Measurements from ENCODE around the gene AKR1E2. TPM values are rescaled to one million over a fixed set of nuclear protein-coding genes. Genes with fewer than 3 reads are reported as not detected.

Gene AKR1E2
- total RNA-seq, 1 donor from 2014 or later = 46.4 TPM

GRCh38 chr10:4838743-4839142 is 12.7 kb downstream of the AKR1E2 start:
- H3K9me3 ChIP-seq (ENCODE audit: control insufficient read depth in 3 of 3, low read length in 3 of 3) = no peaks in the 10 kb centered on the region
- no peak overlapping the region for H3K27ac ChIP-seq (ENCODE audit: low read depth, low read length)
- H3K4me3 ChIP-seq (ENCODE audit: low read length in 3 of 3) = no peak overlapping the region
- H3K27me3 ChIP-seq (ENCODE audit: control insufficient read depth in 3 of 3, insufficient read depth in 3 of 3, low read length in 3 of 3) = no peaks in the 10 kb centered on the region
- peaks cover 21 to 29% (median 24%) of the 10 kb centered on the region in 3 donors for H3K36me3 ChIP-seq (ENCODE audit: control insufficient read depth in 3 of 3, insufficient read depth in 3 of 3, low read length in 3 of 3)
- no peak overlapping the region for H3K9ac ChIP-seq (ENCODE audit: low read depth in 1 of 3, low read length in 3 of 3)
- H3K4me1 ChIP-seq (ENCODE audit: control insufficient read depth in 3 of 3, insufficient read depth in 3 of 3, low read length in 3 of 3) = no peaks in the 10 kb centered on the region

GRCh38 chr10:4839353-4839752 is 13.3 kb downstream of the AKR1E2 start:
- Histone ChIP-seq H3K27ac (ENCODE audit: low read depth, low read length) (no peak overlapping the region), H3K4me1 (ENCODE audit: control insufficient read depth in 3 of 3, insufficient read depth in 3 of 3, low read length in 3 of 3) (no peaks in the 10 kb centered on the region), H3K4me3 (ENCODE audit: low read length in 3 of 3) (no peak overlapping the region), H3K36me3 (ENCODE audit: control insufficient read depth in 3 of 3, insufficient read depth in 3 of 3, low read length in 3 of 3) (peaks cover 20 to 24% (median 21%) of the 10 kb centered on the region in 3 donors), H3K27me3 (ENCODE audit: control insufficient read depth in 3 of 3, insufficient read depth in 3 of 3, low read length in 3 of 3) (no peaks in the 10 kb centered on the region), H3K9ac (ENCODE audit: low read depth in 1 of 3, low read length in 3 of 3) (no peak overlapping the region), H3K9me3 (ENCODE audit: control insufficient read depth in 3 of 3, low read length in 3 of 3) (no peaks in the 10 kb centered on the region)

DNA sequence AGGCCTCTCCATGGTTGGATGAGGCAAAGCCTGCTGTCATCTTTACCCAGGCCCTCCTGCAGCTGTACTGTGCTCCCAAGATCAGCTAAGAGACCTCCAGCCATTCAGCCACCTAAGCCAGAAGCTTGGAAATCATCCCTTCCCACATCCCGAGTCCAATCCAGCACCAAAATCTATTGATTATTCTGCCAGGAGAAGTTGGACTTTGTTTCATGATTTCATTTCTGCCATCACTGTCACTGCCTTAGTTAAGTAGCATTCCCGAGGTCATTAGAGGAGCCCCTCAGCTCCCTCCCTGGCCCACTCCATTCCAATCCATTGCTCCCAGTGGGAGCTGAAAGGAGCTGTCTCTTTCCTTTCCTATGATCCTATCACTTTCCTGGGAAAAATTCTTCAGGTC is 14.1 kb downstream of the AKR1E2 start:
- H3K36me3 ChIP-seq (ENCODE audit: control insufficient read depth in 3 of 3, insufficient read depth in 3 of 3, low read length in 3 of 3) = peaks cover 16 to 24% (median 20%) of the 10 kb centered on the region in 3 donors
- no peak overlapping the region for H3K9ac ChIP-seq (ENCODE audit: low read depth in 1 of 3, low read length in 3 of 3)
- no peaks in the 10 kb centered on the region for H3K4me1 ChIP-seq (ENCODE audit: control insufficient read depth in 3 of 3, insufficient read depth in 3 of 3, low read length in 3 of 3)
- H3K27me3 ChIP-seq (ENCODE audit: control insufficient read depth in 3 of 3, insufficient read depth in 3 of 3, low read length in 3 of 3) = no peaks in the 10 kb centered on the region
- H3K4me3 ChIP-seq (ENCODE audit: low read length in 3 of 3) = no peak overlapping the region
- no peak overlapping the region for H3K27ac ChIP-seq (ENCODE audit: low read depth, low read length)
- H3K9me3 ChIP-seq (ENCODE audit: control insufficient read depth in 3 of 3, low read length in 3 of 3) = no peaks in the 10 kb centered on the region

DNA sequence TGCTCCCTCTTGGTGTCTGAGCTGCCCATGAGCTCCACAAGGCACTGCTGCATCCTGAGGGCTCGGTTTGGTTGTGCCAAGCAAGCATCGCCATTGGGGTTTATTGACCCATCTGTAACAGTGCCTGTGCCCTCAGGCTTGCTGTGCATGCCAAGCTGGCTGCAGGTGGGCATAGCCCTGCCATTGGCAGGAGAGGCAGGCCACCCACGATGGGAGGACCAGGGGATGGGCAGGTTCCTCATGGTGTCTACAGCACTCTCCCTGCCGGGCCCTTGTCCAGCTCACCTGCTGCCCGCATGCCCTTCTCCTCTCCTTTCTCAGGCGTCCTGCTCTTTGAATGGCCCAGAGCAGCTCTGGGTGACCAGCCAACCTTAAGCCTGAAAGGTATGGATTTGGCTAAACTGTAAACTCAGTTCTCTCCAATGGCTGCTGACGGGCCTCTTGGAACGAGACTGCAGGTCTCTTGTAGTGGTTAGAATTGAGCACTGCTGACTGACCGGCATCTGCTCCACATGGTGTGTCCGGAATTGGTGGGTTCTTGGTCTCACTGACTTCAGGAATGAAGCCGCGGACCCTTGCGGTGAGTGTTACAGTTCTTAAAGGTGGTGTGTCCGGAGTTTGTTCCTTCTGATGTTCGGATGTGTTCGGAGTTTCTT is 17.6 kb downstream of the AKR1E2 start:
- no peaks in the 10 kb centered on the region for H3K9me3 ChIP-seq (ENCODE audit: control insufficient read depth in 3 of 3, low read length in 3 of 3)
- H3K4me1 ChIP-seq (ENCODE audit: control insufficient read depth in 3 of 3, insufficient read depth in 3 of 3, low read length in 3 of 3) = no peaks in the 10 kb centered on the region
- no peak overlapping the region for H3K4me3 ChIP-seq (ENCODE audit: low read length in 3 of 3)
- H3K9ac ChIP-seq (ENCODE audit: low read depth in 1 of 3, low read length in 3 of 3) = no peak overlapping the region
- peaks cover 9 to 12% (median 9%) of the 10 kb centered on the region in 3 donors for H3K36me3 ChIP-seq (ENCODE audit: control insufficient read depth in 3 of 3, insufficient read depth in 3 of 3, low read length in 3 of 3)
- H3K27me3 ChIP-seq (ENCODE audit: control insufficient read depth in 3 of 3, insufficient read depth in 3 of 3, low read length in 3 of 3) = no peaks in the 10 kb centered on the region
- no peak overlapping the region for H3K27ac ChIP-seq (ENCODE audit: low read depth, low read length)

DNA sequence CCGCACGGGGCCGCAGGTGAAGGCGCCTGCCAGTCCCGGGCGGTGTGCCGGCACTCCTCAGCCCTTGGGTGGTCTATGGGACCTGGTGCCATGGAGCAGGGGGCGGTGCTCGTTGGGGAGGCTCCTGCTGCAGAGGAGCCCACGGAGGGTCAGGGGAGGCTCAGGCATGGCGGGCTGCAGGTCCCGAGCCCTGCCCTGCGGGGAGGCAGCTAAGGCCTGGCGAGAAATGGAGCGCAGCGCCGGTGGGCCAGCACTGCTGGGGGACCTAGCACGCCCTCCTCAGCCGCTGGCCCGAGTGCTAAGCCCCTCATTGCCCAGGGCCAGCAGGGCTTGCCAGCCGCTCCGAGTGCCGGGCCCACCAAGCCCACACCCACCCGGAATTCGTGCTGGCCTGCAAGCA is 18.9 kb downstream of the AKR1E2 start:
- Histone ChIP-seq H3K4me1 (ENCODE audit: control insufficient read depth in 3 of 3, insufficient read depth in 3 of 3, low read length in 3 of 3) (peaks cover 3 to 6% (median 4%) of the 10 kb centered on the region in 3 donors), H3K9me3 (ENCODE audit: control insufficient read depth in 3 of 3, low read length in 3 of 3) (no peaks in the 10 kb centered on the region), H3K27me3 (ENCODE audit: control insufficient read depth in 3 of 3, insufficient read depth in 3 of 3, low read length in 3 of 3) (no peaks in the 10 kb centered on the region), H3K27ac (ENCODE audit: low read depth, low read length) (no peak overlapping the region), H3K9ac (ENCODE audit: low read depth in 1 of 3, low read length in 3 of 3) (no peak overlapping the region), H3K36me3 (ENCODE audit: control insufficient read depth in 3 of 3, insufficient read depth in 3 of 3, low read length in 3 of 3) (peaks cover 9 to 12% (median 9%) of the 10 kb centered on the region in 3 donors), H3K4me3 (ENCODE audit: low read length in 3 of 3) (no peak overlapping the region)

- Histone ChIP-seq H3K9ac (ENCODE audit: low read depth in 1 of 3, low read length in 3 of 3) (no peak overlapping the region), H3K27ac (ENCODE audit: low read depth, low read length) (no peak overlapping the region), H3K9me3 (ENCODE audit: control insufficient read depth in 3 of 3, low read length in 3 of 3) (no peaks in the 10 kb centered on the region), H3K4me3 (ENCODE audit: low read length in 3 of 3) (no peak overlapping the region), H3K27me3 (ENCODE audit: control insufficient read depth in 3 of 3, insufficient read depth in 3 of 3, low read length in 3 of 3) (no peaks in the 10 kb centered on the region), H3K4me1 (ENCODE audit: control insufficient read depth in 3 of 3, insufficient read depth in 3 of 3, low read length in 3 of 3) (peaks cover 8 to 11% (median 11%) of the 10 kb centered on the region in 3 donors), H3K36me3 (ENCODE audit: control insufficient read depth in 3 of 3, insufficient read depth in 3 of 3, low read length in 3 of 3) (peaks cover 9 to 12% (median 9%) of the 10 kb centered on the region in 3 donors)
Measured at GRCh38 chr10:4845766-4846165, 19.8 kb downstream of the AKR1E2 start.

- Histone ChIP-seq H3K9ac (ENCODE audit: low read depth in 1 of 3, low read length in 3 of 3) (no peak overlapping the region), H3K4me1 (ENCODE audit: control insufficient read depth in 3 of 3, insufficient read depth in 3 of 3, low read length in 3 of 3) (peaks cover 8 to 11% (median 11%) of the 10 kb centered on the region in 3 donors), H3K27ac (ENCODE audit: low read depth, low read length) (no peak overlapping the region), H3K27me3 (ENCODE audit: control insufficient read depth in 3 of 3, insufficient read depth in 3 of 3, low read length in 3 of 3) (no peaks in the 10 kb centered on the region), H3K4me3 (ENCODE audit: low read length in 3 of 3) (no peak overlapping the region), H3K9me3 (ENCODE audit: control insufficient read depth in 3 of 3, low read length in 3 of 3) (no peaks in the 10 kb centered on the region), H3K36me3 (ENCODE audit: control insufficient read depth in 3 of 3, insufficient read depth in 3 of 3, low read length in 3 of 3) (peaks cover 9 to 12% (median 9%) of the 10 kb centered on the region in 3 donors)
Measured at GRCh38 chr10:4846775-4847174, 20.8 kb downstream of the AKR1E2 start.

GRCh38 chr10:4847561-4848355 is 21.8 kb downstream of the AKR1E2 start:
- Histone ChIP-seq H3K36me3 (ENCODE audit: control insufficient read depth in 3 of 3, insufficient read depth in 3 of 3, low read length in 3 of 3) (peaks cover 4 to 7% (median 5%) of the 10 kb centered on the region in 3 donors), H3K9ac (ENCODE audit: low read depth in 1 of 3, low read length in 3 of 3) (peak overlapping the region in 1 of 3 donors; percentile 20), H3K9me3 (ENCODE audit: control insufficient read depth in 3 of 3, low read length in 3 of 3) (no peaks in the 10 kb centered on the region), H3K4me1 (ENCODE audit: control insufficient read depth in 3 of 3, insufficient read depth in 3 of 3, low read length in 3 of 3) (peaks cover 11% of the 10 kb centered on the region in 3 donors), H3K27me3 (ENCODE audit: control insufficient read depth in 3 of 3, insufficient read depth in 3 of 3, low read length in 3 of 3) (no peaks in the 10 kb centered on the region), H3K27ac (ENCODE audit: low read depth, low read length) (no peak overlapping the region), H3K4me3 (ENCODE audit: low read length in 3 of 3) (no peak overlapping the region)

GRCh38 chr10:4848356-4849041 is 22.5 kb downstream of the AKR1E2 start:
- Histone ChIP-seq H3K27me3 (ENCODE audit: control insufficient read depth in 3 of 3, insufficient read depth in 3 of 3, low read length in 3 of 3) (no peaks in the 10 kb centered on the region), H3K4me1 (ENCODE audit: control insufficient read depth in 3 of 3, insufficient read depth in 3 of 3, low read length in 3 of 3) (peaks cover 11% of the 10 kb centered on the region in 3 donors), H3K9me3 (ENCODE audit: control insufficient read depth in 3 of 3, low read length in 3 of 3) (no peaks in the 10 kb centered on the region), H3K27ac (ENCODE audit: low read depth, low read length) (no peak overlapping the region), H3K4me3 (ENCODE audit: low read length in 3 of 3) (no peak overlapping the region), H3K9ac (ENCODE audit: low read depth in 1 of 3, low read length in 3 of 3) (no peak overlapping the region), H3K36me3 (ENCODE audit: control insufficient read depth in 3 of 3, insufficient read depth in 3 of 3, low read length in 3 of 3) (peaks cover 0 to under 1% (median 0%) of the 10 kb centered on the region in 3 donors)

GRCh38 chr10:4849042-4849402 is 23.0 kb downstream of the AKR1E2 start:
- Histone ChIP-seq H3K36me3 (ENCODE audit: control insufficient read depth in 3 of 3, insufficient read depth in 3 of 3, low read length in 3 of 3) (no peaks in the 10 kb centered on the region), H3K9ac (ENCODE audit: low read depth in 1 of 3, low read length in 3 of 3) (no peak overlapping the region), H3K4me3 (ENCODE audit: low read length in 3 of 3) (no peak overlapping the region), H3K27me3 (ENCODE audit: control insufficient read depth in 3 of 3, insufficient read depth in 3 of 3, low read length in 3 of 3) (no peaks in the 10 kb centered on the region), H3K4me1 (ENCODE audit: control insufficient read depth in 3 of 3, insufficient read depth in 3 of 3, low read length in 3 of 3) (peaks cover 11% of the 10 kb centered on the region in 3 donors), H3K9me3 (ENCODE audit: control insufficient read depth in 3 of 3, low read length in 3 of 3) (no peaks in the 10 kb centered on the region), H3K27ac (ENCODE audit: low read depth, low read length) (no peak overlapping the region)

All from skeletal muscle tissue (tissue), 4 donors.